Fibroblast of lung (primary cell): ENCODE data around the gene BCL2. TPM values are rescaled to one million over a fixed set of nuclear protein-coding genes. Genes with fewer than 3 reads are reported as not detected.

Experiments
- DNase-seq, 2 donors: peaks; one replicate each; pipeline versions ENCODE4 v3.0.0 to v3.0.0-alpha.2; 2010; ENCODE audit warnings: low read depth in 2 of 2
- H2AFZ ChIP-seq: 2 replicates; pipeline ENCODE4 v1.5.1; 2012; ENCODE audit warnings: low read length, control low read depth, inconsistent platforms
- H3K27ac ChIP-seq: 2 replicates; pipeline ENCODE4 v1.5.1; 2011; ENCODE audit warnings: low read length, control low read depth; ENCODE audit not compliant: insufficient read depth
- H3K27me3 ChIP-seq: 2 replicates; pipeline ENCODE4 v1.5.1; 2011; ENCODE audit warnings: mild to moderate bottlenecking, low read length; ENCODE audit not compliant: control insufficient read depth, insufficient read depth
- H3K36me3 ChIP-seq: 2 replicates; pipeline ENCODE4 v1.5.1; 2011; ENCODE audit warnings: low read length; ENCODE audit not compliant: control insufficient read depth, insufficient read depth
- H3K4me1 ChIP-seq: 2 replicates; pipeline ENCODE4 v1.5.1; 2011; ENCODE audit warnings: low read length; ENCODE audit not compliant: control insufficient read depth, insufficient read depth; ENCODE audit errors: extremely low read depth
- H3K4me2 ChIP-seq: 2 replicates; pipeline ENCODE4 v1.5.1; 2011; ENCODE audit warnings: low read length, control low read depth; ENCODE audit not compliant: insufficient read depth; ENCODE audit errors: extremely low read depth
- H3K4me3 ChIP-seq, 4 experiments: fragments of 200-600 bp in 1 of 4; sonication (generic) in 1 of 4; replicated peaks in 1 of 4; 2 replicates each; pipeline ENCODE4 v1.5.1; 2011 to 2016; ENCODE audit warnings: low read length in 4 of 4, low read depth in 3 of 4, mild to moderate bottlenecking in 3 of 4, control low read depth in 2 of 4, inconsistent platforms in 1 of 4, mixed read lengths in 1 of 4; ENCODE audit not compliant: insufficient read depth in 1 of 4; ENCODE audit errors: control extremely low read depth in 1 of 4
- H3K79me2 ChIP-seq: 2 replicates; pipeline ENCODE4 v1.5.1; 2012; ENCODE audit warnings: mild to moderate bottlenecking, low read length, inconsistent platforms; ENCODE audit not compliant: control insufficient read depth, insufficient read depth
- H3K9ac ChIP-seq: 2 replicates; pipeline ENCODE4 v1.5.1; 2011; ENCODE audit warnings: mild to moderate bottlenecking, low read length, control low read depth; ENCODE audit not compliant: insufficient read depth
- H3K9me3 ChIP-seq: 2 replicates; pipeline ENCODE4 v1.5.1; 2012; ENCODE audit warnings: low read depth, low read length; ENCODE audit not compliant: control insufficient read depth, insufficient read depth
- H4K20me1 ChIP-seq: 2 replicates; pipeline ENCODE4 v1.5.1; 2011; ENCODE audit warnings: low read length; ENCODE audit not compliant: control insufficient read depth, insufficient read depth; ENCODE audit errors: extremely low read depth
- CTCF ChIP-seq, 2 donors: IDR thresholded peaks in 1 of 2; conservative IDR thresholded peaks in 1 of 2; 1 replicate in 1 of 2; 2 replicates in 1 of 2; pipeline ENCODE4 v1.5.1; 2011 to 2012; ENCODE audit warnings: low read length in 2 of 2, control low read depth in 1 of 2, inconsistent platforms in 1 of 2, low read depth in 1 of 2, mild to moderate bottlenecking in 1 of 2
- EZH2 ChIP-seq: IDR thresholded peaks from 2 replicates; pipeline ENCODE4 v1.5.1; 2012; ENCODE audit warnings: low read length, control low read depth, mild to moderate bottlenecking; ENCODE audit errors: missing control alignments
- polyA plus RNA-seq, 2 donors: library from polyadenylated mRNA; depleted of rRNA in 1 of 2; stranded (reverse) in 1 of 2; unstranded in 1 of 2; fragments of >200 nt; gene quantifications; 2 replicates each; pipeline ENCODE4 v1.2.1, GENCODE V29; 2011 to 2012; ENCODE audit warnings: missing spikeins in 1 of 2
- total RNA-seq: library from RNA; depleted of rRNA; stranded (reverse); fragments of >200 nt; gene quantifications from 2 replicates; pipeline ENCODE4 v1.2.1, GENCODE V29; 2014

BCL2 gene
- total and polyA plus RNA-seq, 2 donors (not counting 1 experiment from before 2014, with no cell fraction given) = 1.5 to 3.6 TPM

GRCh38 chr18:63096327-63096874 lies 223.2 kb downstream of the BCL2 start:
- no peaks in the 10 kb centered on the region for H4K20me1 ChIP-seq
- H3K27ac ChIP-seq = no peak overlapping the region
- H3K4me2 ChIP-seq = no peak overlapping the region
- peaks cover 5% of the 10 kb centered on the region for H3K27me3 ChIP-seq
- H3K4me3 ChIP-seq = no peak overlapping the region
- H2AFZ ChIP-seq = no peak overlapping the region
- H3K4me1 ChIP-seq = no peaks in the 10 kb centered on the region
- H3K9ac ChIP-seq = no peak overlapping the region
- no peak for TF ChIP-seq CTCF (conservative IDR thresholded peaks at IDR 0.05 in 1 of 2, IDR thresholded peaks at IDR 0.05 in 1 of 2; ENCODE audit: low read depth in 1 of 2, low read length in 2 of 2)
- TF ChIP-seq EZH2 = no peak
- DNase-seq = no peak
- H3K9me3 ChIP-seq = no peaks in the 10 kb centered on the region
- H3K36me3 ChIP-seq = no peaks in the 10 kb centered on the region
- no peaks in the 10 kb centered on the region for H3K79me2 ChIP-seq

- H3K9ac ChIP-seq = no peak overlapping the region
- no peak overlapping the region for H3K4me2 ChIP-seq
- peaks cover 5% of the 10 kb centered on the region for H3K27me3 ChIP-seq
- no peak for TF ChIP-seq EZH2
- TF ChIP-seq CTCF (conservative IDR thresholded peaks at IDR 0.05 in 1 of 2, IDR thresholded peaks at IDR 0.05 in 1 of 2; ENCODE audit: low read depth in 1 of 2, low read length in 2 of 2) = no peak
- no peaks in the 10 kb centered on the region for H3K79me2 ChIP-seq
- H4K20me1 ChIP-seq = no peaks in the 10 kb centered on the region
- no peak overlapping the region for H2AFZ ChIP-seq
- no peaks in the 10 kb centered on the region for H3K9me3 ChIP-seq
- no peak overlapping the region for H3K27ac ChIP-seq
- H3K4me1 ChIP-seq = no peaks in the 10 kb centered on the region
- no peaks in the 10 kb centered on the region for H3K36me3 ChIP-seq
- no peak overlapping the region for H3K4me3 ChIP-seq
- DNase-seq = no peak
Measured at GRCh38 chr18:63095768-63096167, 223.8 kb downstream of the BCL2 start.

- Histone ChIP-seq H3K4me1 (no peaks in the 10 kb centered on the region), H3K9ac (no peak overlapping the region), H3K27me3 (peaks cover 3% of the 10 kb centered on the region), H4K20me1 (no peaks in the 10 kb centered on the region), H3K4me3 (no peak overlapping the region), H3K4me2 (no peak overlapping the region), H2AFZ (no peak overlapping the region), H3K27ac (no peak overlapping the region), H3K79me2 (no peaks in the 10 kb centered on the region), H3K9me3 (no peaks in the 10 kb centered on the region), H3K36me3 (no peaks in the 10 kb centered on the region)
- TF ChIP-seq CTCF (conservative IDR thresholded peaks at IDR 0.05 in 1 of 2, IDR thresholded peaks at IDR 0.05 in 1 of 2; ENCODE audit: low read depth in 1 of 2, low read length in 2 of 2) (no peak), EZH2 (no peak)
- DNase-seq = no peak
Measured at GRCh38 chr18:63091671-63092364, 227.8 kb downstream of the BCL2 start.
